SHP77 (cell line): Measurements from ENCODE around the gene DHCR7.
A peak's percentile ranks its signal among the peaks of the same experiment; 100 is the strongest.

ENCODE experiments used
- DNase-seq, 2 experiments: peaks; one replicate each; lab custom pipeline; 2025; lab: John Stamatoyannopoulos, UW

DHCR7 gene

GRCh38 chr11:71410363-71410966 lies 37.7 kb downstream of the DHCR7 start:
- no peak for DNase-seq

DNA sequence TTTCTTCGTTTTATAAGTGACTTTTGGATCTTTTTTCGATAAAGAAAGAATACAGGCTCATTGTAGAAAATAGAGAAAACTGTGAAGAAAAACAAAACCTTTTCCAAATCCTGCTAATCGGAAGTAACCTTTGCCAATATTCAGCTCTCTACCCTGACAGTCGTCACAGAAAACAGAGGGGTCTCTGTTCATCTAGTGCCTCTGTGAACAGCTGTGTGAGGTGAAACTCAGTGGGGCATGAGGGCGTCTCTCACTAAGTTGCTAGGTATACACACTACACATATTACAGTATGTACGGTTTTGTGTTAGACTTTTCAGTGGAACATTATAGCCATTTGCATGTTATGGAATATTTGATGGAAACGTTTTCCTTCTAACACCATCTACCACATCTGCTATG lies 39.4 kb downstream of the DHCR7 start:
- DNase-seq, result no peak

DNA sequence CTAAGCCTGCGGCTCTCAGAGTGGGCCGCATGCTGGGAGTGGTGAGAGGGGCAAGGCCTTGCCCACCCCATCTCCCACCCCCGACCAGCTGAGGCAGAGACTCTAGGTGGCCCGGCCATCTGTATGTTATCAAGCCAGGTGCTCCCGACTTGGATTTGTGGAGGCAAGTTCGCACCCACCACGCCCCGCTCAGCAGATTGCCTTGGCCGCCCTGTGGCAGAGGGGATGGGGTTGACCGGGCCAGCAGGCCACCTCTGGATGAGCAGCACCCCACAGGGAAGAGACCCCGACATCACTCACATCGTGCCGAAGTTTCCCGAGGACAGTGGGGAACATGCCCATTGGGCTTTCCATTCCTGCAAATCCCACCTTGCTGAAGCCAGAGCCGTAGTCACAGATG lies 40.8 kb downstream of the DHCR7 start:
- no peak for DNase-seq

GRCh38 chr11:71406681-71407080 lies 41.5 kb downstream of the DHCR7 start:
- DNase-seq, result peak; percentile 42 to 68

GRCh38 chr11:71404209-71404608 lies 44.0 kb downstream of the DHCR7 start:
- DNase-seq, result no peak

DNA sequence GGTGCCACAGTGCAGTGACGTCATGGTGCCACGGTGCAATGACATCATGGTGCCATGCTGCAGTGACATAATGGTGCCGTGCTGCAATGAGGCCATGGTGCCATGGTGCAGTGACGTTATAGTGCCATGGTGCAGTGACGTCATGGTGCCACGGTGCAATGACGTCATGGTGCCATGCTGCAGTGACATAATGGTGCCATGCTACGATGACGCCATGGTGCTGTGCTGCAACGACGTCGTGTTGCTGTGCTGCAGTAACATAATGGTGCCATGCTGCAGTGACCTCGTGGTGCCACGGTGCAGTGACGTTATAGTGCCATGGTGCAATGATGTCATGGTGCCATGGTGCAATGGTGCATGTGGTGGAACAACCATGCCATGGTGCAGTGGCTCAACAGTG lies 45.3 kb downstream of the DHCR7 start:
- DNase-seq, result no peak

DNA sequence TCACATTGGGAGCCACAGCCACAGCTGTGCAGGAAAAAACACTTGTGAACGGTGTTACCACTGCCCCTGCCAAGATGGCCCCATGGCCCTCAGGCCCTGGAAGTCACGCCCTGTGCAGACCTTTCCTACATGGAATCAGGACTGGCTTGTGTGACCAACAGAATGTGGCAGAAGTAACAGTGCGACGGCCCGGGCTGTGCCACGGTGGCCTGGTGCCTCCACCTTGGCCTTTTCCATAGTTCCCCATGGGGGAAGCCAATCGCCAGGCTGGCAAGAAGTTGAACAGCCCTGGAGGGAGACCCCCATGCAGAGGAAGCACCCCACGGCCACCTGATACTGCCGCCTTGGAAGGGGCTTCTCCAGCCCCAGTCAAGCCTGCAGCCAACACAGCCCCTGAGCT lies 48.0 kb downstream of the DHCR7 start:
- DNase-seq, result no peak

- DNase-seq, result no peak
Measured at GRCh38 chr11:71399341-71399740, 48.9 kb downstream of the DHCR7 start.

DNA sequence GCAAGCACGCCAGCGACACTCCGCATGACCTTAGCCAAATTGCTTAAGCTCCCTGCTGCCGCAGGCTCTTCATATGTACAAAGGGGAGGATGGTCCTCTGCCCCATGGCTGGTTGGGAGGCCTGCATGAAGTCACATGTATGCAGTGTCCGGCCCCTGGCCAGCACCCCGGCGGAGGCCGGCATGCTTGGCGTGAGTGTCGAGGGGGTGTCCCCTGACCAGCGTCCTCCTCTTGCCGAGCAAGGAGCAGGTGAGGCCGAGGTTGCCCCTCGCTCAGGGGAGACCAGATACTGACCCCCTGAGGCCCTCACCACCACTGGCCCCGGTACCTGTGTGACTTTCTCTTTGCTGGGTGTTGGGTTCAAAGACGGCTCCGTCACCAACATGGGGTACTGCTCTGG lies 50.2 kb downstream of the DHCR7 start:
- no peak for DNase-seq

GRCh38 chr11:71397331-71397860 lies 50.8 kb downstream of the DHCR7 start:
- no peak for DNase-seq

GRCh38 chr11:71396548-71397123 lies 51.6 kb downstream of the DHCR7 start:
- DNase-seq, result no peak

DNA sequence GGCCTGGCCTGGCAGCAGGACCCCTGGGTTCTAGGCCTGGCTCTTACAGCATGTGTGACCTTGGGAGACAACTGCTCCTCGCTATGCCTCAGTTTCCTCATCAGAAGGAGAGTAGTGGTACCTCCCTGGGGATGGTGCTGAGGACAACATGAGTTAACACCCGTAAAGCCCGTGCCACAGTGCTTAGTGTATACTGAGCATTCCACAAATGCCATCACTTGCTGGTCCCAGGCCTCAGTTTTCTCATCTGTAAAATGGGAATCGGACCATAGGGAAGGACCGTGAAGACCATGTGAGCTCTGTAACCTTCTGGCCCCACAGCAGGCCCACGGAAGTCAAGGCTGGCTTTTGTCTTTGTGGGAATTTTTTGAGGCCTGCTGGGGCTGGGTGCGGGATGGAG lies 52.4 kb downstream of the DHCR7 start:
- no peak for DNase-seq

DNA sequence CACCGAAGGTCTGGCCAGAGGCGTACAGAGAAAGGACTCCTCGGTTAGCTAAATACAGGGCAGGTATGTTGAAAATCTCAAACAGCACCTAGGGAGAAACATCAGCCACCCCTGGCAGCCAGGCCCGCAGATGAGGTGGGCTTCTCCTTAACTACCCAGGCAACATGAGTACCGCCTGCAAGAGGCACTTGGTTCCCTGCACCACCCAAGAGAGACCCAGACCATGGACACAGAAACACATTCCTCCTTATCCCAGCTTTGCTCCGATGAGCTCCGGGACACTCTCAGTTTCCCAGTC lies 53.0 kb downstream of the DHCR7 start:
- DNase-seq, result no peak

DNA sequence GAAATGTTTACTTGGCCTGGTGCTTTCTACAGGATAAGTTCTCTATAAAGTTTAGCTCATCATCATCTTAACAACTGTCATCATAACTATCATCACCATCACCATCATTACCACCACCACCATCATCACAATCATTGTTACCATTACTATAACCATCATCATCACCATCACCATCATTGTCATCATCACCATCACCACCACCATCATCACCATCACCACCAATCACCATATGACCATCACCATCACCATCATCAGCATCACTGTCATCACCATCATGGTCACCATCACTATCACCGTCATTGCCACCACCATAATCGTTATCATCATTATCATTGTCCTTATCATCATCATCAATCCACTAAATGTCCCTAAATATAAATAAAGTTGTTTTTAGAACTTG lies 54.9 kb downstream of the DHCR7 start:
- no peak for DNase-seq

DNA sequence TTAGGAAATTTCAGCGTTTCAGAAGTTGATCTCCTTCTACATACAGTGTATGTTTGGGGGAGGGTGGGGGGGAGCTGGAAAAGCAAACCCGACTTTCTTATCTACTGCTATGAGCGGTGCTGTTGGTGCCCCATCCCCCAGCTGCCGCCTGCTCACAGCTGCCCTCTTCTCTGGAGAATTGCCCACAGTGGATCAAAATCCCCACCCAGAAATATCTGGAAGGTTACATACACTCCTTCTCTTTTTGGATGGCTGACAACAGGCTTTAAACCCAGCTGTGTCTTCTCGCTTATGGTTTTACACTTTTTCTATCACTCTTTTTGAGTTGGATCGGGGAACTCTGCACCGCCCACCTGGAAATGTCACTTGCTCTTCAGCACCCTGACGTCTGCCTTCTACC lies 56.4 kb downstream of the DHCR7 start:
- DNase-seq, result no peak

DNA sequence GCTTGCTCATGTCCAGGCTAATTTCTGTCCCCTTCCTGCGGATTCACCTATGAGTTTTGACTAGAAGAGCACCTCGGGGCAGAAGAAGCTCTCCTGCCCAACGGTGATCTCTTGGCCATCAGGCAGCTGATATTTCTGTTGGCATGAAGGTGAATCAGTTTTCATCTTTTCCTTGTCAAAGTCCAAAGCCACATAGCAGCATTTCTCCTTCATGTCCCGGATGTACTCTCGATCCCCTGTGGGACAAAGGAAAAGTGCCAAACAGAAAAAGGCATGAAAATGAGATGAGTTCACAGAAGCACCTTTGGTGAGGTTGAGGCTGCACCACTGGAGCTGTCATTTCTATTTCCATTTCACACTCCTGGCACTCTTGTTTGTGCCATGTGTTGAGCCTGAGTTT lies 56.8 kb downstream of the DHCR7 start:
- no peak for DNase-seq

- DNase-seq, result no peak
Measured at GRCh38 chr11:71388637-71389235, 59.5 kb downstream of the DHCR7 start.

- no peak for DNase-seq
Measured at GRCh38 chr11:71387784-71388636, 60.2 kb downstream of the DHCR7 start.

- no peak for DNase-seq
Measured at GRCh38 chr11:71387200-71387599, 61.0 kb downstream of the DHCR7 start.

- DNase-seq, result no peak
Measured at GRCh38 chr11:71386202-71386601, 62.0 kb downstream of the DHCR7 start.

- no peak for DNase-seq
Measured at GRCh38 chr11:71385091-71385490, 63.1 kb downstream of the DHCR7 start.

- peak; percentile 37 to 52 for DNase-seq
Measured at GRCh38 chr11:71384561-71384960, 63.6 kb downstream of the DHCR7 start.
